ENCODE data around the gene NOP16.

DNA sequence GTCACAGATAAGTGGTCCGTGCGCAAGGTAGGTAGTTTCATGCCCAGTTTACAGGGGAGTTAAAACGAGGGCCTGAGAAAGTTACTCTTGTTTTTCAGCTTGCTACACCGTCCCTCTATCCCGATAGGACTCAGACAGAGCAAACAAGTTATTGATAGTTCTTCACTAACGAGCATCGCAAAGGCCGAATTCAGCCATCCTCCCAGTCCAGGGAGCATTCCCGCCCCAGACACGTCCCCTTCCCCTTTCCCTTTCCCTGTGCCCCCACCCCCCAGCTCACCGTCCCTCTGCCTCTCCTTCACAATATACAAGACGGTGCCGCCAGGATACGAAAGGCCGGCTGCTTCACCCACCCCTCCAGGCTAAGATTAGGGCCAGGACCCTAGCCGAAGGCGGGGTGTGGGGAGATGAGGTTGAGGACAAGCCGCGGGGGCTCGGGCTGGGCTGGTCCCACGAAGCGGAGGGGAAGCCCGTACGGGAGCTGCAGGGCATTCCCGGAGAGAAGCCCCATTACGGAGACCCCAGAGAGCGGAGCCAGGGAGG lies 27.4 kb downstream of the NOP16 start:
- TF ChIP-seq, protein P1, sequence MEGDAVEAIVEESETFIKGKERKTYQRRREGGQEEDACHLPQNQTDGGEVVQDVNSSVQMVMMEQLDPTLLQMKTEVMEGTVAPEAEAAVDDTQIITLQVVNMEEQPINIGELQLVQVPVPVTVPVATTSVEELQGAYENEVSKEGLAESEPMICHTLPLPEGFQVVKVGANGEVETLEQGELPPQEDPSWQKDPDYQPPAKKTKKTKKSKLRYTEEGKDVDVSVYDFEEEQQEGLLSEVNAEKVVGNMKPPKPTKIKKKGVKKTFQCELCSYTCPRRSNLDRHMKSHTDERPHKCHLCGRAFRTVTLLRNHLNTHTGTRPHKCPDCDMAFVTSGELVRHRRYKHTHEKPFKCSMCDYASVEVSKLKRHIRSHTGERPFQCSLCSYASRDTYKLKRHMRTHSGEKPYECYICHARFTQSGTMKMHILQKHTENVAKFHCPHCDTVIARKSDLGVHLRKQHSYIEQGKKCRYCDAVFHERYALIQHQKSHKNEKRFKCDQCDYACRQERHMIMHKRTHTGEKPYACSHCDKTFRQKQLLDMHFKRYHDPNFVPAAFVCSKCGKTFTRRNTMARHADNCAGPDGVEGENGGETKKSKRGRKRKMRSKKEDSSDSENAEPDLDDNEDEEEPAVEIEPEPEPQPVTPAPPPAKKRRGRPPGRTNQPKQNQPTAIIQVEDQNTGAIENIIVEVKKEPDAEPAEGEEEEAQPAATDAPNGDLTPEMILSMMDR (IDR thresholded peaks at IDR 0.05; ENCODE audit: low read length) = no peak
- no peak for TF ChIP-seq EZH2 (optimal IDR thresholded peaks at IDR 0.05; ENCODE audit: low read depth, low read length)

All from MM.1S (cell line).